ENCODE measurements around the gene RPL14. TPM values are rescaled to one million over a fixed set of nuclear protein-coding genes. Genes with fewer than 3 reads are reported as not detected.

The RPL14 gene
- total and polyA plus RNA-seq, 3 experiments from 2014 or later = 1,404 to 2,774 (median 2,691) TPM

DNA sequence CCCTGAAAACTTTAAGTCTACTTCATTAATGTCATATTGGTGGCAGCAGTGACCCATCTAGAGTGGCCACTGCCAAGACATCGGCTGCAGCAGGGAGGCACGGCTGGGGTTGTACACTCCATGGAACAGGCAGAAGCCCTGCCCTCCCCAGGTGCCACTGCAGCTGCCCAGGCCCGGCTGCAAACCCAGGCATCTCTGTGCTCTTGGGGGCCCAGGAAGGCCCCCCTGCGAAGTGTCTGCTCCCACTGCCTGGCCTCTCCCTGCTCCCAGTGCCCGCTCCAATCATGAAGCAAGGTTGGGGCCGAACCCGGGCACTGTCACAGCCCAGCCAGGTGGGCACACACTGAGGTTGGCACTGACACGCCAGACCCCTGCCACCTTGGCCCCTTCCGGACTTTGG lies 12.1 kb upstream of the RPL14 start:
- Mint-ChIP-seq H3K36me3 (peaks cover 7 to 39% (median 13%) of the 10 kb centered on the region in 3 donors), H3K27ac (no peak overlapping the region), H3K27me3 (no peaks in the 10 kb centered on the region), H3K4me1 (no peaks in the 10 kb centered on the region), H3K4me3 (no peak overlapping the region), H3K9me3 (no peaks in the 10 kb centered on the region)
- H3K27me3 ChIP-seq (ENCODE audit: insufficient read depth, low read length, poor library complexity, severe bottlenecking) = no peaks in the 10 kb centered on the region
- H3K36me3 ChIP-seq (ENCODE audit: insufficient read depth, low read length) = no peaks in the 10 kb centered on the region
- no peaks in the 10 kb centered on the region for H3K4me1 ChIP-seq (ENCODE audit: insufficient read depth, low read length)
- no peak overlapping the region for H3K4me3 ChIP-seq (ENCODE audit: low read length)
- ChIA-PET CTCF (interaction anchor here (0.6 kb wide), 1 partner anchor 58 kb away, joined by 4 read pairs; no protein-coding TSS in a partner anchor), POLR2A (no interaction called here)
- H3K27ac ChIP-seq (ENCODE audit: low read depth, low read length) = no peak overlapping the region
- no peaks in the 10 kb centered on the region for H3K9me3 ChIP-seq (ENCODE audit: low read length)
- no peak for DNase-seq

DNA sequence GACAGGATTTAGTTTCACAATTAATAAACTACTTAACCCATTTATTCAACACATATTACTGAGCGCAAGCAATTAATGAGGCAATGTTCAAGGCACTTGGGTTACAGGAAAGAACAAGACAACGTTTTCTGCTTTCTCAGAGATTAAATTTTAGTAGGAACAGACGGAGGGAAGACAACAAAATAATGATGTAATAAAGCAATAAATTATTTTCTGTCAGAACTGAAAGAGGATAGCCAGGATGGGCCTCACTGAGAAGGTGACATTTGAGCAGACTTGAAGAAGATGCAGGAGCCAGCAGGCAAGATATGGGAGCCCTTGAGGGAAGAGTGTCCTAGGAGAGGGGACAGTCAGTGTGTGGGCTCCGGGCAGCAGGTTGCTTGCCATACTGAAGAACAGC lies 11.3 kb upstream of the RPL14 start:
- no peaks in the 10 kb centered on the region for H3K36me3 ChIP-seq (ENCODE audit: insufficient read depth, low read length)
- no peaks in the 10 kb centered on the region for H3K27me3 ChIP-seq (ENCODE audit: insufficient read depth, low read length, poor library complexity, severe bottlenecking)
- H3K4me1 Mint-ChIP-seq = no peaks in the 10 kb centered on the region
- peak overlapping the region in 1 of 7 donors; percentile 57 for H3K4me3 Mint-ChIP-seq
- no peaks in the 10 kb centered on the region for H3K27me3 Mint-ChIP-seq
- ChIA-PET CTCF (no interaction called here), POLR2A (no interaction called here)
- H3K27ac ChIP-seq (ENCODE audit: low read depth, low read length) = no peak overlapping the region
- no peak for DNase-seq
- H3K9me3 Mint-ChIP-seq = no peaks in the 10 kb centered on the region
- no peaks in the 10 kb centered on the region for H3K4me1 ChIP-seq (ENCODE audit: insufficient read depth, low read length)
- peaks cover 7 to 45% (median 14%) of the 10 kb centered on the region in 3 donors for H3K36me3 Mint-ChIP-seq
- H3K4me3 ChIP-seq (ENCODE audit: low read length) = no peak overlapping the region
- H3K9me3 ChIP-seq (ENCODE audit: low read length) = no peaks in the 10 kb centered on the region
- peak overlapping the region in 2 of 8 donors; percentile 3 to 75 for H3K27ac Mint-ChIP-seq

DNA sequence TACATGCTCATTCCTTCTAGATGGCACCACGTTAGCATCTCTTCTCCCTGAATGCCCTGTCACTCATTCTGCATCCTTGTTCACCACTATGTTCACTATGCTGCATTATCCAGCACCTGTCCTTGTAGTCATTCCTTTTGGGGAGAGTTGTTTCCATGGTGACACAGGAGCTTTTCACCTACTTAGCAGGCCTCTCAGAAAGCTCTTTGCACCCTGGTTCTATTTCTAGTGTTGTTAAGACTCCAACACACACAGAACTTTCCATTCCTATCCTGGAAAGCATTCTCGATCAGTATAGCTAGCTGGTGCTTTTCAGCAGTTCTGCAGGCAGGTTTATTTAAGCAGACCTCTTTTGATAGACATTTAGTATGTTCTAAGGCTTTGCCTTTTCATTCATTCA lies 6.7 kb upstream of the RPL14 start:
- POLR2A ChIA-PET = no interaction called here
- no peak for DNase-seq
- no peak overlapping the region for H3K27ac ChIP-seq (ENCODE audit: low read depth, low read length)
- Mint-ChIP-seq H3K4me1 (peaks cover 15 to 26% (median 22%) of the 10 kb centered on the region in 3 donors), H3K36me3 (peaks cover 7 to 46% (median 15%) of the 10 kb centered on the region in 3 donors), H3K27ac (peak overlapping the region in 1 of 8 donors; percentile 41), H3K27me3 (no peaks in the 10 kb centered on the region), H3K4me3 (peak overlapping the region in 1 of 7 donors; percentile 4), H3K9me3 (no peaks in the 10 kb centered on the region)
- no peaks in the 10 kb centered on the region for H3K27me3 ChIP-seq (ENCODE audit: insufficient read depth, low read length, poor library complexity, severe bottlenecking)
- H3K4me3 ChIP-seq (ENCODE audit: low read length) = no peak overlapping the region
- H3K9me3 ChIP-seq (ENCODE audit: low read length) = no peaks in the 10 kb centered on the region
- H3K36me3 ChIP-seq (ENCODE audit: insufficient read depth, low read length) = no peaks in the 10 kb centered on the region
- CTCF ChIA-PET = interaction anchor here (0.7 kb wide), 1 partner anchor 1575 kb away, joined by 3 read pairs; no protein-coding TSS in a partner anchor
- peaks cover 13% of the 10 kb centered on the region for H3K4me1 ChIP-seq (ENCODE audit: insufficient read depth, low read length)

DNA sequence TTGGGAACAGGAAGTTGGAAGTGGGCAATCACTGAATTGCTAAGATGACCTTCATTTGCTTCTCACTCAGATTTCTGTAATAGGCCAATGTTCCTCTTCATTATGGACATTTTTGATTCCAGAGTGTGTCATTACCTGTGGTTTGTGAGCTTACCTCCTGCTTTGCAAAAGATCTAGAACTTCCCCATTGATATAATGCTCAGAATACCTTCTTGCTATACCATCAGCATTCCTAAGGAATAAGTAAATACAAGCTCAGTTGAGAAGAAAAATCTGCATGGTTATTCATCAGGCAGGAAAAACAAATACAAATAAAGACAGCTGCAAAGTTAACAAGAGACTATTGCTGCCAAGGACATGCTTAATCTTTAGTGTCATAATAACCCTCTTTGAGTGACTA lies 5.6 kb upstream of the RPL14 start:
- CTCF ChIA-PET = interaction anchor here (1.9 kb wide), 1 partner anchor 143 kb away, joined by 6 read pairs; the partner anchor contains the start of gene EIF1B
- peak overlapping the region in 6 of 8 donors; percentile 39 to 91 (median 59) for H3K27ac Mint-ChIP-seq
- no peak overlapping the region for H3K4me3 ChIP-seq (ENCODE audit: low read length)
- H3K27me3 Mint-ChIP-seq = no peaks in the 10 kb centered on the region
- H3K9me3 Mint-ChIP-seq = no peaks in the 10 kb centered on the region
- no peak for DNase-seq
- H3K36me3 ChIP-seq (ENCODE audit: insufficient read depth, low read length) = no peaks in the 10 kb centered on the region
- POLR2A ChIA-PET = interaction anchor here (1.0 to 2.6 kb wide), 3 partner anchors 13 to 73 kb away, joined by 3 to 15 read pairs (median 5); partner anchors contain the start of genes ZNF620 and ZNF621
- H3K4me1 Mint-ChIP-seq = peaks cover 20 to 32% (median 29%) of the 10 kb centered on the region in 3 donors
- H3K4me3 Mint-ChIP-seq = peak overlapping the region in 4 of 7 donors; percentile 13 to 91 (median 26)
- H3K27ac ChIP-seq (ENCODE audit: low read depth, low read length) = no peak overlapping the region
- H3K4me1 ChIP-seq (ENCODE audit: insufficient read depth, low read length) = peaks cover 17% of the 10 kb centered on the region
- H3K9me3 ChIP-seq (ENCODE audit: low read length) = no peaks in the 10 kb centered on the region
- H3K27me3 ChIP-seq (ENCODE audit: insufficient read depth, low read length, poor library complexity, severe bottlenecking) = no peaks in the 10 kb centered on the region
- peaks cover 3 to 34% (median 8%) of the 10 kb centered on the region in 3 donors for H3K36me3 Mint-ChIP-seq

DNA sequence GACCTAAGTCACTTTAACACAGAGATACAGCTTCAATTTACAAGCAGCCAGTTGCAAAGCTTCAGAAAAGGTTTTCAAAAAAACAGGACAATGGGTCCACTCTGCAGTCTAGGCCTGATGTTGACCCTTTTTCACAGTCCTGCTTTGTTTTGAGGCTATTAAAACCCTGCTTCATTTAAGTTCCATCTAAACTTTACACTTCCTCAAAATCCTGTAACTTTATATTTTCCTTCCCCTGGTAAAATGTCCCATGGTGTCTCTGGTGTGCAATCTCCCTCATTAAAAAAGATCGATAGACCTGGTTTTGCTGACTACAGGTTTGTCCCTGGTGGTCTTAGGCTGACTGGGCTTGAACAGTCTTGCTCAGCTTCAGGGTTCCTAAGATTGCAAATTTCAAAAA lies 5.1 kb upstream of the RPL14 start:
- H3K4me3 ChIP-seq (ENCODE audit: low read length) = peak overlapping the region; percentile 73
- Mint-ChIP-seq H3K4me1 (peaks cover 24 to 37% (median 34%) of the 10 kb centered on the region in 3 donors), H3K36me3 (peaks cover 3 to 34% (median 5%) of the 10 kb centered on the region in 3 donors), H3K9me3 (no peaks in the 10 kb centered on the region), H3K27me3 (no peaks in the 10 kb centered on the region), H3K27ac (peak overlapping the region; percentile 50 to 100 (median 98)), H3K4me3 (peak overlapping the region; percentile 91 to 98 (median 96))
- DNase-seq = no peak
- no peaks in the 10 kb centered on the region for H3K9me3 ChIP-seq (ENCODE audit: low read length)
- ChIA-PET POLR2A (interaction anchor here (1.0 to 2.6 kb wide), 5 partner anchors 12 to 747 kb away, joined by 3 to 15 read pairs (median 5); partner anchors contain the start of genes CTNNB1, ZNF620 and ZNF621), CTCF (interaction anchor here (0.7 to 1.9 kb wide), 3 partner anchors 53 to 143 kb away, joined by 3 to 6 read pairs (median 4); partner anchors contain the start of gene EIF1B)
- H3K27me3 ChIP-seq (ENCODE audit: insufficient read depth, low read length, poor library complexity, severe bottlenecking) = no peaks in the 10 kb centered on the region
- peaks cover 17% of the 10 kb centered on the region for H3K4me1 ChIP-seq (ENCODE audit: insufficient read depth, low read length)
- no peaks in the 10 kb centered on the region for H3K36me3 ChIP-seq (ENCODE audit: insufficient read depth, low read length)
- peak overlapping the region; percentile 96 for H3K27ac ChIP-seq (ENCODE audit: low read depth, low read length)

DNA sequence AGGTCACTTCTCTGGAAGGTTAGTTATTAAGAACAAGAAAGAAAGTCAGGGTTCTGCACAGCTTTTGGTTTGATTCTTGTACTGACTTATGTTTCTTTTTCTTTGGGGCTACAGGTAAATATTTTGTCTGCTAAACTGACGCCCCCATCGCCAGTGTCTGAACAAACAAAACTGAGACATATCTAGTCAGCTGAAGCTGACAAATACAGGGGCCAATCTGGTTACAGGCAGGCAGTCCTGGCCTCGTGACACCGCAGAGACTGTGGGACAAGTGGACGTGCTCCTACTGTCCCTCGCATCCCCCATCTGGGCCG lies 4.6 kb upstream of the RPL14 start:
- CTCF ChIA-PET = interaction anchor here (0.7 to 1.9 kb wide), 3 partner anchors 53 to 143 kb away, joined by 3 to 6 read pairs (median 4); partner anchors contain the start of gene EIF1B

DNA sequence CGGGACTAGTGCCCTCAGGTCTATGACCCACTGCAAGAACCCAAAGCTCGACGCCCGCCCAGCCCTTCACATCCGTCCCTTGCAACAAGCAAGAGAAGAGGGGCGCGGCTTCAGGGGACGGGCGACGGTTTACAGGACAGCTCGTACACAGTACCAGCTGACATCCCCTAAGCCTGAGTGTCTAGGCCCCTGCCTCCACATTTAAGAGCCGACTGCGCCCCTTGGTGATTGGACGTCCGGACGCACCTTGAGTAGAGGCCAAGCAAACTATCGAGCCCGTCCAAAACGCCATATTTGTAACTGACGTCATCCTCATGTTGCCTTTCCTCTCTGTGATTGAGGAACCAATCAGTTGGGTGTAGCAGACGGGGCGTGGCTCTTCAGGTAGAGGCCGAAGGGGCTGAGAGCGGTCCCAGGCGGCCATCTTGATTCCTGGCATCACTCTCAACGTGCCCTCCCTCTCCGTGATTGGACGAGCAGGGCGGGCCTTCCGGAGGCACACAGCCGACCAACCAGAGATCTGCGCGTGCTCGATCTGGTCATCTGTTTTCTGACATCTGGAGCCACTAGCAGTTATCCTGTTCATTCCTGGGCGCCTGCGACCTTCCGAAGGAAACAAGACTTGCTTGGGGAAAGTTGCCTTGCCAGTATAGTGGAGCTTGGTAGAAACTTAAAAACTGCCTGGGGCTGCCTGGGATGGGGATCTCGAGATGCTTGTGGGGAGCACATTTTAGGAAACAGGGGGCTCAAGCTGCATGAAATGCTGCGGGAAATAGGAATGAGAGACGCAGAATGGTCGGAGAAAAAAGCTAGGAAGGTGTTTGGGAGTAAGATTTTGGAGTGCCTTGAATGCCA lies 4.0 kb upstream of the RPL14 start:
- ChIA-PET CTCF (interaction anchor here (0.7 to 1.9 kb wide), 4 partner anchors 17 to 144 kb away, joined by 3 to 6 read pairs (median 4); partner anchors contain the start of gene EIF1B), POLR2A (interaction anchor here (0.8 to 2.6 kb wide), 7 partner anchors 12 to 746 kb away, joined by 3 to 15 read pairs (median 4); partner anchors contain the start of genes CTNNB1, EIF1B, ZNF620 and ZNF621)
- H3K4me3 Mint-ChIP-seq = peak overlapping the region; percentile 91 to 98 (median 96)
- Histone ChIP-seq H3K36me3 (ENCODE audit: insufficient read depth, low read length) (peaks cover 3% of the 10 kb centered on the region), H3K27ac (ENCODE audit: low read depth, low read length) (peak overlapping the region; percentile 96), H3K9me3 (ENCODE audit: low read length) (no peaks in the 10 kb centered on the region), H3K4me3 (ENCODE audit: low read length) (peak overlapping the region; percentile 73), H3K4me1 (ENCODE audit: insufficient read depth, low read length) (peaks cover 22% of the 10 kb centered on the region), H3K27me3 (ENCODE audit: insufficient read depth, low read length, poor library complexity, severe bottlenecking) (no peaks in the 10 kb centered on the region)
- H3K27ac Mint-ChIP-seq = peak overlapping the region; percentile 91 to 100 (median 99)
- no peaks in the 10 kb centered on the region for H3K9me3 Mint-ChIP-seq
- peaks cover 0 to 36% (median 5%) of the 10 kb centered on the region in 3 donors for H3K36me3 Mint-ChIP-seq
- DNase-seq = peak; percentile 94 to 98 (median 95)
- peaks cover 30 to 44% (median 41%) of the 10 kb centered on the region in 3 donors for H3K4me1 Mint-ChIP-seq
- H3K27me3 Mint-ChIP-seq = no peaks in the 10 kb centered on the region

More for the DNA sequence above, 4.6 kb upstream of the RPL14 start:
- Mint-ChIP-seq H3K4me3 (peak overlapping the region; percentile 91 to 98 (median 96)), H3K4me1 (peaks cover 25 to 38% (median 36%) of the 10 kb centered on the region in 3 donors), H3K27me3 (no peaks in the 10 kb centered on the region), H3K9me3 (no peaks in the 10 kb centered on the region), H3K36me3 (peaks cover 3 to 34% (median 5%) of the 10 kb centered on the region in 3 donors), H3K27ac (peak overlapping the region; percentile 91 to 100 (median 99))
- POLR2A ChIA-PET = interaction anchor here (1.0 to 2.6 kb wide), 6 partner anchors 25 to 746 kb away, joined by 3 to 15 read pairs (median 4); partner anchors contain the start of genes CTNNB1, ZNF620 and ZNF621
- Histone ChIP-seq H3K36me3 (ENCODE audit: insufficient read depth, low read length) (no peaks in the 10 kb centered on the region), H3K27me3 (ENCODE audit: insufficient read depth, low read length, poor library complexity, severe bottlenecking) (no peaks in the 10 kb centered on the region), H3K4me3 (ENCODE audit: low read length) (peak overlapping the region; percentile 73), H3K4me1 (ENCODE audit: insufficient read depth, low read length) (peaks cover 17% of the 10 kb centered on the region), H3K27ac (ENCODE audit: low read depth, low read length) (peak overlapping the region; percentile 96), H3K9me3 (ENCODE audit: low read length) (no peaks in the 10 kb centered on the region)
- DNase-seq = no peak
